GM19438 (cell line): Measurements from ENCODE around the gene RPGRIP1L.

Source experiments
- ATAC-seq: cut with Tn5 transposase; IDR thresholded peaks from one replicate; pipeline ENCODE4 v1.9.1; 2021; ENCODE audit warnings: low read depth; ENCODE audit not compliant: unreplicated experiment

Gene RPGRIP1L

DNA sequence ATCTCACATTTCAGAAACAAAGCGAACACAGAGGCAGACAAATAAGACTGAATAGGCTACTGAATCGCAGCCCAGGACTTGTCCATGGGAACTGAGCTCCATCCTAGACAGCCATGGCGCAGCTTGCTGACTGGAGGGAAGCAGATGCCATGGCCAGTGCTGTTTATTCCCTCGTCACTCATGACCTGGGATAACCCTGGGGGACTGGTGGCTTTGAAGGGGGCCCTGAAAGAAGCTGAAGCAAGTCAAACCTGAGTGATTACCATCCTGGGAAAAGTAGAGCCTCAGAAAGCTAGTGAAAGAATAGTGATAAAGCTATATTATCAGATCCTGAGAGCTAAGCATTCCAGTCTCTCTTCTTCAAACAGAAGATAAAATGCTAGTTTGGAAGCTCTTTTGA is 94.1 kb downstream of the RPGRIP1L start:
- no peak for ATAC-seq

DNA sequence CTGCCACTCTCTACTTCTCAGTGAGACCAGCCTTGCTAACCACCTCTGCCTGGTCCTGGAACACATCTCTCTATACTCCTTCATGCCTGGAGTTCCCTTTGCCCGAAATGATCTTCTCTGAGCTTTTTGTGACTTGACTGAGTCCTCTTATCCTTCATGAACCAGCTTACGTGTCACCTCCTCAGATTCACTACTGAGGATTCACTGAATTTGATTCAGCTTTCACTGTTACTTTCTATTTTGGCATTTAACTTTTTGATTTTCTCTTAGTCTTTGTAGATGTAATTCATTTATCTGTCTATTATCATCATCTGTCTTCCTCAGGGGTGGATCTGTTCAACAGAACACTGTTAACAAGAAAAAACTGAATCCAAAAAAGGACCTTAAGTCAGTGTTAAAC is 95.6 kb downstream of the RPGRIP1L start:
- ATAC-seq, result no peak

DNA sequence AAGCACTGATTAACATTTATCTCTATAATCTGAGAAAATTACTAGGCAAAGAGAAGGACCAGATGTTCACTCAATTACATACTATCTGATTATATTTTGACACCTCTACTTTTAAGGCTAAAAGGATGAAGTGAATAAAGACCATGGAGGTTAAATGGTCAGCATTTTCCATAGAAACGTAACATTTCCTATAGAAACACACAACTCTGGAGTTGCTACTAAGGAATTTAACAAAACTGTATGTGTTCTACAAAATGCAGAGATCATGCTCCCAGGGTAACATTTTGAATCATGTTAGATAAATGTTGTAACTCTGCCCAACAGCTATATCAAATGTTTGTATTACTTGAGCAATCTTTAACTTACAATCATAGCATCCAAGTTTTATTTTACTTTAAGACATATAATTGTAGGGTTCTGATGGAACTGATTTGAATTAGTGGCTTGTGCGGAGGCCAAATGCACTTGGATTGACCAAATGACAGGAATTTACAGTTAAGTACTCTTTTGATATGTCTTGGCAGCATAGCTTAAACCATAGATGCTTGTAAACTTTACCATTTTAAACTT is 97.7 kb downstream of the RPGRIP1L start:
- ATAC-seq, result no peak

DNA sequence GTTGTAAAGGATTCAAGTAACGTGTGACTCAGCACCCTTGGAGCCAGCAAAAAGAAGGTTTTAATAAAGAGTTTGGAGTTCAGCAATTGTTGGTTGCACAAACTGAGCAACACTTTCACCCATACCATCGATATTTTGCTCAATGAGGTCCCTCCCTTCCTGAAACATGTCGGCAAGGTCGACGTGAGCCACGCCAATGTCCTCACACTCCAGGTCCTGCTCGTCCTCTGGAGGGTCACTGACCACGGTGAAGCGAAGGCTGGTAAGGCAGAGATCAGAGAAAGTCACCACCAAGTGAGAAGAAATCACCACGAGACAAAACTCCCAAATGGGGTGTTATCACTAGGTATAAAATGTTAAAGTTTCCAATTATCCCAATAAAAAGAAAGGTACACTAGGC is 98.3 kb downstream of the RPGRIP1L start:
- ATAC-seq, result no peak

DNA sequence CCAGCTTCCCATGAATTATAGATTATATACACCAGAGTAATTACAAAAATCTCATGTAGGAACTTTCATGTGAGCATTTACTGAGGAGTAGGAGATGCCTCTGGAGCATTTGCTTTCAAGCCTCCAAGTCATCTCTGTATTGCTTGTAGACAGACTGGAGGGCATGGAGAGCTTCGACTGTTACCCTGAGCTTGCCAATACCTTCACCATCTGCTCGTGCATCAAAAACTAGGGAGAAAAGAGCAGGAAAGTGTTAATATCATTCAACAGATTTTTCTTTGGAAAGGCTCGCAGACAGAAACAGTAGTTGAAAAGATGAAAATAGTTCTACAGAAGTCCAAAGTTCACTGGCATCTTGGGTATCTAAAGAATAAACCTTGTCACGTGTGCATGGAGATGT is 101.7 kb downstream of the RPGRIP1L start:
- no peak for ATAC-seq

DNA sequence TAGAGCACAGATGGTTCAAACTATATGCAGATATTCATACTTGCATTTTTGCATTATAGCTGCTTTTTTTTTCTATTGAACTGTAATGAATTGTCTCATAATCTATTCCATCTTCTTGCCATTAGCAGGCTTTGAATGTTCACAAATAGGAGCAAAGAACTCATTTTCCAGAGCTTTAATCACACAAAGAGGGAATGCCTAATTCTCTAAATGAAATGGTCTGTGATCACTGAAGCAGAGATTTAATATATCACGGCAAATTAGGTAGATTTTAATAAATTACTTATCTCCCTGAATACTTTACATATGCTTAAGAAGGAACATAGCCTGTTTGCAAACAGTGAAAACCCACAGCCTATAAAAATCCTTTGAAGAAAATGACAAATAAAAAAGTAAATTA is 103.0 kb downstream of the RPGRIP1L start:
- no peak for ATAC-seq

DNA sequence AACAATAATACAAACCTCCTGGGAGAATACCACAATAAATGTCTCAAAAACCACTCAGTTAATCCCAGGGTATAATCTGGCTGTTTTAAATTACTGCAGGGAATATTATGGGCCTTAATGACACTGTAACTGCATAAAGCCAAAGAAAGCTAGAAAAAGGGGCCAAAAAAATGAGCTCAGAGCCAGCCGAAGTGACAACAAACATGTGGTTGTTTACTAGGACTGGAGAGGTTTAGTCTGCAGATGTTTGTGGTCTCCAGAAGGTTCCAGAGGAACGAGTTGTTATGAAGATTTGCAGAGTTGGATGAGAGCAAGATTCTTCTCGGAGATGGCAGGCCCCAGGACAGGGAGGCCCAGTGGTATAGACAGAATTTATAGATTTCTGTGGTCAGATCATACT is 103.5 kb downstream of the RPGRIP1L start:
- no peak for ATAC-seq

DNA sequence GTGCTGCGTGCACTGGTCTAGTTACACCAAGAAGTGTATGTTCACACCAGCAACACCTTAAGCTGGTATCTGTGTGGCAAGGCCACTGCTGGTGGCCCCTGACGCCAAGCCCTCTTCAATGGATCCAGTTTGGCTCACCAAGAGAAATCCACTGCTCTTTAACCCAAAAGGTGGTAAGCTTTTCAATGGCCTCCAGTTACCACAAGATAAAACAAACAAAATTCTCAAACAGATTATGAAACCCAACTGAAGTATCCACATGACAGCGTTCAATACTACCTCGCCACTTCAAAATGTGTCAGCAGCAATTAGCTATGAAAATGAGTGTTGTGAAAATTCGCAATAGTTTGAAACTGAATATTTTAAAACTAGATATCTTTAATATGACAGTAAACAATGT is 104.1 kb downstream of the RPGRIP1L start:
- ATAC-seq, result no peak

DNA sequence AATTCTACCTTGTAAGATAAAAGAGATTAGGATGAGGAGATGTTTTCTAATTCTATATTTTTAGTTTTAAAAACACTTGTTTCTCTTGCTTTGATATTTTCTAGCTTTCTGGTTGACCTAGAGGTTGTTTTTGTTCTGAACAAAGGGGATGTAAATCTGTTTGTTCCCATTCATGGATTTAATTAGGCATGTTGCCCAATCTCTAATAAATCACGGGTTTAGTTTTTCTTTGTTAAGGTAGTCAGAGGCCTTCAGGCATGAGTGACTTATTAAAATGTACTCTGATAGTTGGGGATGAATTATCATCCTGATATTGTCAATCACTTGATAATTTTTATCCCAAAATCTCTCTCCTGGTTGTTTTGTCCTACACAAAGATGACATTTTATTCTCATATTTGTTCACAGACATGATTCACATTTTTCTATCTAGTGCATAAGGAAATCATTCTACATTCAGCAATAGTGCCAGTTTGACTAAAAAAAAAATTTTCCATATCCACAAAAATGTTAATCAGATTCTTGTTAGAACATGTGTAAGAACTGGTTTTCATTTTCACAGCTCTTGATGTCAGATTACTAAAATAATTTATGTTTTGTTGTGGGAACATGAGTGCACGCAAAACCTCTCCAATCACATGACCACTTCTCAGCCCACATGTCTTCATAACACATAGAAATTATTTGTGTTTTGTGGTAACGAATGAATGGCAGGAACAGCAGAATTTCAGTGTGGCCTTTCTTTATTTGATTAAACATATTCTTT is 105.0 kb downstream of the RPGRIP1L start:
- no peak for ATAC-seq

DNA sequence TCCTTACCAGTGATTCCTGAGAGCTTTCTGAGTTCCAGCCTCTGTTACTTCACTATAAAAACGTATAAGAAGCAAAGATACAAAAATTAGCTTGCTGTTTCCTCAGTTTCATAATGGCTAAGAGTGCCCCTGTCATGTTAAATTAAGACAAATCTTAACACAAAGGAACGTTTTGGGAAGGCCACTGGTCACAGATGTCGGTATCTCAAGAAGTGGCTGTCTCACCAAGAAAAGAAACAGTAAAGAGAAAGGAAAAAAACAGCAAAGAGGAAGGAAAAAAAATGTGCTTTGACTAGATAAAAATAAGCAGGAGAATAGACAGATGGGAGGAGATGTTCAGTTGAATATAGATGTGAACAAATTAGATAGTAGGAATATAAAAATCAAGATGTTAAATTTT is 105.9 kb downstream of the RPGRIP1L start:
- ATAC-seq, result no peak

DNA sequence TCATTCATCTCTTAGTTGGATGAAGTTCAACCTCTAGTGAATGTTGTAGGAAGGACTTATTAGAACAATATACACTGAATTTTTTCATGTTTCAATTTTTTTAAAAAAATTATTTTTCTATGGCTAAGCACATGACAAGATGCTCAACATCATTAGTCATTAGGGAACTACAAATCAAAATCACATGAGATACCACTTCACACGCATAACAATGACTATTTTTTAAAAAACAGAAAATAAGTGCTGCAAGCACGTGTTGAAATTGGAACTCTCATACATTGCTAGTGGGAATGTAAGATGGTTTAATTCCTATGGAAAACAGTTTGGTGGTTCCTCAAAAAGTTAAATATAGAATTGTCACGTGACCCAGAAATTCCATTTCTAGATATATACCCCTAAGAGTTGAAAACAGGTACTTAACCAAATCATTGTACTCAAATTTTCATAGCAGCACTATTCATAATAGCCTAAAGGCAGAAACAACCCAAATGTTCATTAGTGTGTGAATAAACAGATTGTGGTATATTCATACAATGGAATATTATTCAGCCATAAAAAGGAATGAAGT is 115.5 kb downstream of the RPGRIP1L start:
- ATAC-seq, result no peak

DNA sequence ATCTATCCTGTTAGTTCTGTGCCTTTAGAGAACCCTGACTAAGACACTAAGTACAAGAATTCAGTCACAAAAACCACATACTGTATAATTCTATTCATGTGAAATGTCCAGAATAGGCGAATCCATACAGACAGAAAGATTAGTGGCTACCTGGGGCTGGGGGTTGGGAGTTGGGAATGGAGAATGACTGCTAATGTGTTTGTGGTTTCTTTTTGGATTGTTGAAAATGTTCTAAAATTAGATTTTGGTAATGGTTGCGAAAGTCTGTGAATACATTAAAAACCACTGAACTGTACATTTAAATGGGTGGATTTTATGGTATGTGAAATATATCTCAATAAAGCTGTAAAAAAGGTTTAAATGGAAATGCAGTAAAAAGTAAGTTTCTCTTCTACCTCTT is 120.3 kb downstream of the RPGRIP1L start:
- ATAC-seq, result no peak

DNA sequence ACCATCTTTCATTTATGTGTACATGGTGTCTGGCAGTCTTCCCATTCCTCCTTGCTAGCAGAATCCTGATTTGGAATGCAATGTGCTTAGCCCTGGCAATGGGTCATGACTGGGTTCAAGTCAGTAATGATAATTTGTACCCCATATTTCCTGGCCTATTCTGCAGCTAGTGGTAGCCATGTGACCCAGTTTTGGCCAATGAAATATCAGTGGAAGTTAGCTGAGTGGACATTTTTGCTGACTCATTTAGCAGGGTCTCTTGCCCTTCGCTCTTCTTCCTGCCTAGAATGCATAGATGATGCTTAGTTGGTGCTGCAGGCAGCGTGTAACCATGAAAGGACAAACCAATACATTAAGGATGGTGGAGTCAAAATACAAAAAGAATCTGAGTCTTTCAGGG is 121.9 kb downstream of the RPGRIP1L start:
- ATAC-seq, result no peak

DNA sequence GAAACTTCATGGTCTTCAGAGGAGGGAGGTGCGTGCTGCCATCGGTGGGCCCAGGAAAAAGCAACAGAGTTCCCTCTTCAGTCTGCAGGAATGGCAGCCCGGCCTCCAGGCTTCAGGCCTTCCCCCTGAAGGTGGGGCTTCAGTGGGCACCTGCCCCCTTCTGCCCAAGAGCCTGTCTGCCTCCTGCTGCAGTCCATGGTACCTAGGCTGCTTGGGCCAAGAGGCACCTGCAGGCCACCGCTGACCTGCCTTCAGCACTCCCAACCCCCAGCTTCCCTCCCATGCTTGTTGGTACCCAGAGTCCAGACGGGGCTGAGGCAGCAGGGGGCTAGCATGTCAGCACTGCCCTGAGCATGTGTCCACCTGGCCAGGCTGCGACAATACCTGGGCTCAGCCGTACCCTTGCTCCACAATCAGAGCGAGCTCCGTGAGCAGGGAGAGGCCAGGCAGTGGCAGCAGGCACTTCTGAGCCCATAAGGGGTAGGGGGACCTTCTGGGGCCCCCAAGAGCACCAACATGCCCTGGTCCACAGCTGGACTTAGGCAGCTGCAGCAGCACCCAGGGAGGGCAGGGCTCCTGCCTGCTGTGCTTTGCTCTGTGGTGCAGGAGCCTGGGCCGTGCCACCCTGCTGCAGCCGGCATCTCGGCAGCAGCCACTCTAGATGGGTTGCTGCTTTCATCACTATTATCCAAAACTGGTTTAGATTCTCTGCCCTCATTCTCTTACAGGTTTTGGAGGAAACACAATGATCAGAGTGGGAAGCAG is 123.4 kb downstream of the RPGRIP1L start:
- ATAC-seq, result no peak

DNA sequence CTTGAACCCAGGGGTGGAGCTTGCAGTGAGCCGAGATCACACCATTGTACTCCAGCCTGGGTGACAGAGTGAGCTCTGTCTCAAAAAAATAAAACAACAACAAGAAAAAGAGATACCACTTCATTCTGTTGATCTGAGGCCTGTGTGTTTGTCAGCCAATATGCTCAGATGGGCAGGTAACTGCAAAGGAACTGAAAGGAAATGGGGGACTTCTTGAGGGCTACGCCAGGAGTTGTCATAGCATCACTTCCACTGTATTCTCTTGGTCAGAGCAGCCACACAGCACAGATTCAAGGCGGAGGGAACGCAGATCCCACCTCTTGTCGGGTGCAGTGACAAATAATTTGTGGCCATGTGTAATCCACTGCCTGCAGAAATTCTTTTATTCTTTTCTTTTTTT is 126.8 kb downstream of the RPGRIP1L start:
- ATAC-seq, result no peak

DNA sequence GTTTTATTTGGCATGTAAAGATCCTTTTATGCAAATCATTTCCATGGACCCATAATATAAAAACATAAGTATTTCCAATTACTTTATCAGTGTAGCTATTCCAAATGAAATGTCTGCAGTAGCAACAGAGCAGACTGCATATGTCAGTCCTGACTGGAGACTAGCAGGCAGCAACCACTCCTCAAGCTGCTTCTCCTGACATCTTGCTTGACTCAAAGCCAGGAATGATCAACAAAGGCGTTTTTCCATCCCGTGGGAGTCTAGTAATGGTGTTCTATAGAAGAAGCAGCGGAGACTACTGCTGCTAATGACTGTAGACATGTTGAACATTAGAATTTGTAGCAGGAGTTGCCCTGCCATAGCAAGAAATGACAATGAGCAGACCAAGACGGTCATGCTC is 127.4 kb downstream of the RPGRIP1L start:
- no peak for ATAC-seq

DNA sequence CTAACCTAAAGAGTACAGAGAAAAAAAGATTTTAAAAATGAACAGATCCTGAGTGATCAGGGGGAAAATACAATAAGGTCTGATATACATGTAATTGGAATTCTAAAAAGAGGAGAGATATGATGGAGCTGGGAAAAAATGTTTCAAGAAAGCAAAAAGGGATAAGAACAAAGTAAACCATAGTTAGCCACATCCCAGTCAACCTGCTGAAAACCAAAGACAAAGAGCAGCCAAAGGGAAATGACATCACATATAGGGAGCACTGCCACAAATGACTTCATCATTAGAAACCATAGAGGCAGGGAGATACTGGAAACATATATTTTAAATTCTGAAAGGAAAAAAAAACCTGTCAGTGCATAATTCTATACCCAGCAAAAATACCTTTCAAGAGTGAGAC is 131.9 kb downstream of the RPGRIP1L start:
- no peak for ATAC-seq

DNA sequence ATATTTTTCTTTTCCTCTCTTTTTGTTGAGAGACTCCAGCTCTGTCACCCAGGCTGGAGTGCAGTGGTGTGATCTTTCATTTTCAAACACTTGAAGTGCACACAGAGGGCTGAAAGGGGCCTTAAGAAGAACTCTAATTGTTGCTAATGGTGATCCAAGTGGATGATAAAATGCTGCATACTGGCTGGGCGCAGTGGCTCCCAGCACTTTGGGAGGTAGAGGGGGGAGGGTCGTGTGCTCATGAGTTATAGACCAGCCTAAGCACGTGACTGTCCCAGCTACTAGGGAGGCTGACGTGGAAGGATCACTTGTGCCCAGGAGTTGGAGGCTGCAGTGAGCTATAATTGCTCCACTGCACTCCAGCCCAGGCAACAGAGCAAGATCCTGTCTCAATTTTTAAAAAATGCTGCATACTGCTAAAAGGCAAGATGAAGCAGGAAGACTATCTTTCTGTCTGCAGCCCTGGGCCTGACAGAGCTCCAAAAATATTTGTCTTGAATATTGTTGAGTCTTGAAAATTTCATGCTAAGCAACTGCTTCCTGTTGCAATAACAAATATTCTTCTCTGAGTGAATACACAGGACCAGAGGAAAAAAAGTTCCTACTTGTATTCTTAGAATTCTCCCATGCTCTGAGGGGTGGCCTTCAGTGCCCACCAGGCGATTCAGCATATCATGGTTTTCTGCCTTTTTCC is 137.0 kb downstream of the RPGRIP1L start:
- ATAC-seq, result no peak

DNA sequence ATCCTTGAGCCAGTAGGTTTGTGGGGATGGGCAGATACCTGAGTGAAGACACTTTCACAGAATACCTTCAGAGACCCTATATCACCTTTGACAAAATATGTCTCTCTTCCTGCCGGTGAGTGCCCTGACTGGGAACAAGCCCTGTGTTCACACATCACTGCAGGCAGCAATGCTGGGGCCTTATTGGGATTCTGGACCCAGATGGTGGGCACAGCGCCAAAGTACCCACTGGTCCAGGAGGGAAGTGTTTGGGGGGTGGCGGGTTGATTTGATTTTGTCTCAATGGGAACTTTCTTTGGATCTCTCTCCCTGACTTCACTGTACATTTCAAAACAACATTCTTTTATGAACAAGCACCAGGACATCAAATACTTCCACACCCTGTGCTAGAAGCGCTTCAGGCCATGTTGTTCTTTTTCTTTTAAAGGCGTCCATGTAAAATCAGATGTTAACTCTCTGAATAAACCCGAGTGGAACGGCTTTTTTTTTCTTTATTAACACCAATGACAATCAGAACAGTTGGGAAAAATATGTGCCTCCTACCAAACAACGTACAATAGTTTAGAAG is 138.3 kb downstream of the RPGRIP1L start:
- no peak for ATAC-seq

DNA sequence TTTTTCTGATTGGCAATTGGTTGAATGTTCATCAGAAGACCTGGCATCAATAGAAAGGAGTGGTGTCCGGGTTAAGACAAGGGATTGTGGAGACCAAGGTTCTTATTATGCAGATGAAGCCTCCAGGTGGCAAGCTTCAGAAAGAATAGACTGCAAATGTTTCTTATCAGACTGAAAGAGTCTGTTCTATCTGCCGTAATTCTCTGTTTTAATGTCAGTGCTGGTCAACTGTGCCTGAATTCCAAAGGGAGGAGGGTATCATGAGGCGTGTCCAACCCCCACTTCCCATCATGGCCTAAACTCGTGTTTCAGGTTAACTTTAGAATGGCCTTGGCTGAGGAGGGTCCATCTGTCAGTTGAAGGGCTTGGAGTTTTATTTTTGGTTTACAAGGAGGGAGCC is 140.2 kb downstream of the RPGRIP1L start:
- ATAC-seq, result no peak
